Cardiac fibroblast (primary cell): Measurements from ENCODE around the gene S100B.

ENCODE experiments used
- DNase-seq, 2 donors: peaks; one replicate each; pipeline versions ENCODE4 v3.0.0 to v3.0.0-alpha.2; 2010; ENCODE audit warnings: low read depth in 2 of 2
- H3K4me3 ChIP-seq, 2 donors: replicated peaks in 1 of 2; 1 replicate in 1 of 2; 2 replicates in 1 of 2; pipeline ENCODE4 v1.5.1; 2011; ENCODE audit warnings: low read depth in 2 of 2, low read length in 2 of 2, mild to moderate bottlenecking in 2 of 2, moderate library complexity in 1 of 2
- CTCF ChIP-seq: IDR thresholded peaks from one replicate; pipeline ENCODE4 v1.5.1; 2011; ENCODE audit warnings: low read depth, mild to moderate bottlenecking, low read length, inconsistent platforms

S100B gene

GRCh38 chr21:46604329-46604974, 430 bp downstream of the S100B start:
- no peak for TF ChIP-seq CTCF
- no peak overlapping the region for H3K4me3 ChIP-seq

GRCh38 chr21:46603228-46603627, 1.7 kb downstream of the S100B start:
- no peak overlapping the region for H3K4me3 ChIP-seq
- no peak for DNase-seq
- no peak for TF ChIP-seq CTCF

More at GRCh38 chr21:46604329-46604974, 430 bp downstream of the S100B start:
- no peak for DNase-seq

- no peak for TF ChIP-seq CTCF
- H3K4me3 ChIP-seq: no peak overlapping the region
- DNase-seq: no peak
Measured at GRCh38 chr21:46600978-46601377, 3.9 kb downstream of the S100B start.

GRCh38 chr21:46600305-46600704, 4.6 kb downstream of the S100B start:
- TF ChIP-seq CTCF: no peak
- no peak for DNase-seq
- H3K4me3 ChIP-seq: no peak overlapping the region

- no peak overlapping the region for H3K4me3 ChIP-seq
- TF ChIP-seq CTCF: no peak
- peak; percentile 94 for DNase-seq
Measured at GRCh38 chr21:46598581-46599572, 6.0 kb downstream of the S100B start.

GRCh38 chr21:46597896-46598343, 7.0 kb downstream of the S100B start:
- H3K4me3 ChIP-seq: no peak overlapping the region
- no peak for DNase-seq
- no peak for TF ChIP-seq CTCF
